HepG2 (cell line): ENCODE data around the gene PPP6R2.

Experiments used
- BCL6 ChIP-seq: IDR thresholded peaks from 2 replicates; pipeline ENCODE4 v1.6.1; 2016; ENCODE audit warnings: missing genetic modification reagents, missing compliant biosample characterization
- JUNB ChIP-seq: sonication (generic); formaldehyde crosslinking; IDR thresholded peaks from 2 replicates; pipeline ENCODE4 v1.8.0; 2022; ENCODE audit warnings: missing genetic modification reagents, mild to moderate bottlenecking, borderline replicate concordance
- ZFY ChIP-seq: sonication (generic); formaldehyde crosslinking; IDR thresholded peaks from 2 replicates; pipeline ENCODE4 v1.4.0; 2020; ENCODE audit warnings: missing genetic modification reagents
- ZNF18 ChIP-seq: sonication (generic); formaldehyde crosslinking; IDR thresholded peaks from 2 replicates; pipeline ENCODE4 v1.8.0; 2022; ENCODE audit warnings: mild to moderate bottlenecking, missing genetic modification reagents; ENCODE audit not compliant: insufficient replicate concordance
- ZNF569 ChIP-seq: sonication (generic); formaldehyde crosslinking; IDR thresholded peaks from 2 replicates; pipeline ENCODE4 v1.5.0; 2020; ENCODE audit warnings: mild to moderate bottlenecking, missing genetic modification reagents, moderate library complexity, borderline replicate concordance
- ZSCAN20 ChIP-seq: sonication (generic); formaldehyde crosslinking; IDR thresholded peaks from 2 replicates; pipeline ENCODE4 v1.4.0; 2020; ENCODE audit warnings: missing genetic modification reagents, mild to moderate bottlenecking, borderline replicate concordance
- TF ChIP-seq, protein P1 (sequence below): sonication (generic); formaldehyde crosslinking; IDR thresholded peaks from 2 replicates; pipeline ENCODE4 v1.4.0; 2020; ENCODE audit warnings: missing genetic modification reagents

DNA sequence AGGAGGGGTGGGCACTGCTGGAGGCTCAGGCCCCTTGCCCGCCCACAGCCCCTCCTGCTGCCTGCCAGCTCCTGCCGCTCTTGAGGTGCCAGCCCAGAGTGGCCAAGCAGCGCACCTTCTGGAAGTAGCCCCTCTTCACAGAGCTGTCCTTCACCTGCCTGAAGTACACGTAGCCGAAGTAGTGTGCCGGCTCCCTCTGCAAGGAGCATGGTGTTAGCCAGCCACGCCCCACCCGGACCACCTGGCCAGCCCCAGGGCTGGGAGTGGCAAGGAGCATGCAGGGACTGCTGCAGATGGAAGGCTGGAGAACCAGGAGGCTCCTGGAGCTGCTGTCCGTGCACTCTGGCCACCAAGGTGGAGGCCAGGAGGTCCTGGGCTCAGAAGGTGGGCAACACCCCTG, 25.9 kb upstream of the PPP6R2 start:
- TF ChIP-seq ZNF18 (CRISPR knock-in tag) (no peak), ZNF569 (CRISPR knock-in tag) (no peak), ZFY (CRISPR knock-in tag) (no peak), JUNB (CRISPR knock-in tag) (no peak), ZSCAN20 (CRISPR knock-in tag) (no peak), BCL6 (CRISPR knock-in tag) (no peak)
- TF ChIP-seq, protein P1, sequence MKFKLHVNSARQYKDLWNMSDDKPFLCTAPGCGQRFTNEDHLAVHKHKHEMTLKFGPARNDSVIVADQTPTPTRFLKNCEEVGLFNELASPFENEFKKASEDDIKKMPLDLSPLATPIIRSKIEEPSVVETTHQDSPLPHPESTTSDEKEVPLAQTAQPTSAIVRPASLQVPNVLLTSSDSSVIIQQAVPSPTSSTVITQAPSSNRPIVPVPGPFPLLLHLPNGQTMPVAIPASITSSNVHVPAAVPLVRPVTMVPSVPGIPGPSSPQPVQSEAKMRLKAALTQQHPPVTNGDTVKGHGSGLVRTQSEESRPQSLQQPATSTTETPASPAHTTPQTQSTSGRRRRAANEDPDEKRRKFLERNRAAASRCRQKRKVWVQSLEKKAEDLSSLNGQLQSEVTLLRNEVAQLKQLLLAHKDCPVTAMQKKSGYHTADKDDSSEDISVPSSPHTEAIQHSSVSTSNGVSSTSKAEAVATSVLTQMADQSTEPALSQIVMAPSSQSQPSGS (CRISPR knock-in tag) = no peak
